Measurements from ENCODE around the gene UBL4A.

The UBL4A gene

GRCh38 chrX:154437971-154438893, 48.2 kb downstream of the UBL4A start:
- peak in 1 of 14 donors; percentile 3 for DNase-seq

DNA sequence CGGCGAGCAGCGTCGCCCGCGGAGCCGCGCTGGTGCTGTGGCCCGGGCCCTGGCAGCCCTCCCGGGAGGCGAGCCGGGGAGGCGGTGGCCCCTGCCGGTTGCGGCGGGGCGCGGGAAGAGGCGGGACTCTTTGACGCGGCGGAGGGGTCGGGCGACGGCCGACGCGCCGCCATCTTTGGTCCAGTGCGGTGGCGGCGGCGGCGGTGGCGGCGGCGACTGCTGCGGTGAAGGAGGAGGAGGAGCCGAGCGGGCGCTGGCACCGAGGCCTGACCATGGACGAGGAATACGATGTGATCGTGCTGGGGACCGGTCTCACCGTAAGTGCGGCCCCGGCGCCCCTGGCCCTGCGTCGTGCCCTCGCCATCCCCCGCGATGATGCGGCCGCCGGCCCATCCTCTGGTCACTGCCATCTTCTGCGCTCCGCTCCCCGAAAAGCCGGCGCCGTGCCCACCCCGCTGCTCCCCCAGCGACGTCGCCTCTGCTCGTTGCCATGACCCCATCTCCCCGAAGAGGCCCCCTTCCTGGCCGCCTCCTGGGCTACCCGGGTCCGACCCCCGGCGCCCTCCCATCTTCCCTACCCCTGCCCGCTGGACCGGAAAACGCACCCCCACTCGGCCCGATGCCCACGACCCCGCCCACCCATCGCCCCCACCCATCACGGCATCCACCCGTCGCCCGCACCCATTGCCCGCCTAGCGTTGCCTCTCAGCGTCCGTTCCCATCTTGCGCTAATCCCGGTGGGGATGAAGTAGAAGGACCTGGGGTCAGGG, 49.2 kb downstream of the UBL4A start, which contains the start of gene GDI1:
TSS of gene GDI1 (plus strand) at position 172 of the 770 bp plus-strand sequence. CDS start at position 273, 101 bp downstream.
- DNase-seq = peak in 8 of 14 donors; percentile 10 to 66 (median 30)

- peak in 1 of 14 donors; percentile 66 for DNase-seq
These were observed 49.9 kb downstream of the UBL4A start for GRCh38 chrX:154436374-154436982.

- no peak for DNase-seq
These were observed 51.2 kb downstream of the UBL4A start for GRCh38 chrX:154435171-154435733.

- no peak for DNase-seq
These were observed 51.8 kb downstream of the UBL4A start for GRCh38 chrX:154434394-154435168.
